Endothelial cell (in vitro differentiated cells): ENCODE results near the gene PID1. TPM values are rescaled to one million over a fixed set of nuclear protein-coding genes. Genes with fewer than 3 reads are reported as not detected.

Experiments
- DNase-seq: peaks from one replicate; pipeline ENCODE4 v3.0.0; 2021; ENCODE audit warnings: low spot score
- H3K27ac Mint-ChIP-seq: one replicate; pipeline ENCODE4 v1.8.0; 2021; ENCODE audit warnings: mixed read lengths, inconsistent platforms; ENCODE audit not compliant: unreplicated experiment
- H3K27me3 Mint-ChIP-seq: one replicate; pipeline ENCODE4 v1.8.0; 2021; ENCODE audit warnings: mild to moderate bottlenecking, moderate library complexity, mixed read lengths, inconsistent platforms; ENCODE audit not compliant: unreplicated experiment
- H3K36me3 Mint-ChIP-seq: one replicate; pipeline ENCODE4 v1.8.0; 2021; ENCODE audit warnings: mild to moderate bottlenecking, low read depth, mixed read lengths, inconsistent platforms; ENCODE audit not compliant: unreplicated experiment
- H3K4me1 Mint-ChIP-seq: one replicate; pipeline ENCODE4 v1.8.0; 2021; ENCODE audit warnings: mild to moderate bottlenecking, mixed read lengths, inconsistent platforms; ENCODE audit not compliant: unreplicated experiment
- H3K4me3 Mint-ChIP-seq: one replicate; pipeline ENCODE4 v1.8.0; 2021; ENCODE audit warnings: mild to moderate bottlenecking, mixed read lengths, inconsistent platforms; ENCODE audit not compliant: unreplicated experiment
- H3K9me3 Mint-ChIP-seq: one replicate; pipeline ENCODE4 v1.8.0; 2021; ENCODE audit warnings: mixed read lengths, inconsistent platforms; ENCODE audit not compliant: unreplicated experiment
- CTCF ChIP-seq: fragments of 200-600 bp; sonication (generic); IDR thresholded peaks from one replicate; pipeline ENCODE4 v1.5.0; 2021; ENCODE audit warnings: antibody characterized with exemption; ENCODE audit not compliant: unreplicated experiment
- total RNA-seq: library from RNA; stranded (reverse); fragmentation: NEBNext Ultra II Directional; extraction: Animal tissue kit (Norgen Biotek cat#: 25700); gene quantifications from one replicate; pipeline ENCODE4 v1.2.1, GENCODE V29; 2021; ENCODE audit not compliant: unreplicated experiment

PID1 gene
- total RNA-seq, 1 donor from 2014 or later, result not detected

DNA sequence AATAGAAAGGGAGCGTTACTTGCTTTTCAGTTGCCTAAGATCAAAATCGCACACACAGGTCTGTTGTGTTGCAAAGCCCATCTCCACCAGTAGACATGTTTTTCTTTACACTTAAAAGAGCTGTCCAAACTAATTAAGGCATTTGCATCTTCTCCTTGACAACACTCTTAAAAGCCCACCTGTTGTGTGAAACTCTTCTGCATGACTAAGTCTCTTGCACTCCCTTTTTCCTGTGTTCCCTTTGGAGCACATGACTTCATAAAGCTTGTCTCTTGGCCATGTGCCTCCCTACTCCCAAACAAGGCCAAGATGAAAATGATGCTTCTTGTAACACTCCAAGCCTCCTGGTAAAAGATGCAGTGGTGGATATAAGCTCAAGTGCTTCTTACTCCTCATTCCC, 26.1 kb downstream of the PID1 start:
- Mint-ChIP-seq H3K36me3 (no peaks in the 10 kb centered on the region), H3K4me1 (no peaks in the 10 kb centered on the region), H3K27me3 (peaks cover 5% of the 10 kb centered on the region), H3K4me3 (no peak overlapping the region), H3K27ac (no peak overlapping the region), H3K9me3 (no peaks in the 10 kb centered on the region)
- no peak for DNase-seq
- no peak for TF ChIP-seq CTCF

- no peaks in the 10 kb centered on the region for H3K4me1 Mint-ChIP-seq
- H3K27ac Mint-ChIP-seq, result no peak overlapping the region
- H3K9me3 Mint-ChIP-seq, result no peaks in the 10 kb centered on the region
- DNase-seq, result no peak
- no peak for TF ChIP-seq CTCF
- peaks cover 2% of the 10 kb centered on the region for H3K27me3 Mint-ChIP-seq
- H3K36me3 Mint-ChIP-seq, result no peaks in the 10 kb centered on the region
- H3K4me3 Mint-ChIP-seq, result no peak overlapping the region
Measured at GRCh38 chr2:229243890-229244560, 27.1 kb downstream of the PID1 start.

- H3K9me3 Mint-ChIP-seq, result no peaks in the 10 kb centered on the region
- no peak for DNase-seq
- TF ChIP-seq CTCF, result no peak
- H3K4me3 Mint-ChIP-seq, result no peak overlapping the region
- peaks cover 2% of the 10 kb centered on the region for H3K27me3 Mint-ChIP-seq
- H3K4me1 Mint-ChIP-seq, result no peaks in the 10 kb centered on the region
- no peak overlapping the region for H3K27ac Mint-ChIP-seq
- no peaks in the 10 kb centered on the region for H3K36me3 Mint-ChIP-seq
Measured at GRCh38 chr2:229240984-229241491, 30.0 kb downstream of the PID1 start.

- no peak for DNase-seq
- no peak for TF ChIP-seq CTCF
- no peaks in the 10 kb centered on the region for H3K4me1 Mint-ChIP-seq
- H3K36me3 Mint-ChIP-seq, result no peaks in the 10 kb centered on the region
- H3K27ac Mint-ChIP-seq, result no peak overlapping the region
- H3K27me3 Mint-ChIP-seq, result peaks cover 2% of the 10 kb centered on the region
- no peak overlapping the region for H3K4me3 Mint-ChIP-seq
- no peaks in the 10 kb centered on the region for H3K9me3 Mint-ChIP-seq
Measured at GRCh38 chr2:229239021-229239420, 32.1 kb downstream of the PID1 start.

GRCh38 chr2:229237270-229237669, 33.8 kb downstream of the PID1 start:
- TF ChIP-seq CTCF, result no peak
- no peak overlapping the region for H3K27ac Mint-ChIP-seq
- H3K27me3 Mint-ChIP-seq, result peaks cover under 1% of the 10 kb centered on the region
- no peaks in the 10 kb centered on the region for H3K36me3 Mint-ChIP-seq
- no peak overlapping the region for H3K4me3 Mint-ChIP-seq
- DNase-seq, result no peak
- H3K4me1 Mint-ChIP-seq, result no peaks in the 10 kb centered on the region
- H3K9me3 Mint-ChIP-seq, result no peaks in the 10 kb centered on the region
